Transverse colon (tissue), 4 donors: ENCODE data around the gene ZACN. TPM values are rescaled to one million over a fixed set of nuclear protein-coding genes. Genes with fewer than 3 reads are reported as not detected.

Experiments used
- DNase-seq: peaks from one replicate; pipeline ENCODE4 v3.0.0-alpha.2; 2019
- H3K27ac ChIP-seq, 4 donors: fragments of 200-600 bp; sonication (generic); 2 replicates each; pipeline ENCODE4 v1.5.1; 2016 to 2018; ENCODE audit warnings: inconsistent platforms in 4 of 4
- H3K27me3 ChIP-seq: fragments of 200-600 bp; sonication (generic); 2 replicates; pipeline ENCODE4 v1.5.1; 2017; ENCODE audit warnings: inconsistent platforms
- H3K36me3 ChIP-seq, 4 donors: fragments of 200-600 bp; sonication (generic); 2 replicates each; pipeline ENCODE4 v1.5.1; 2017 to 2019; ENCODE audit warnings: inconsistent platforms in 4 of 4
- H3K4me1 ChIP-seq, 4 donors: fragments of 200-600 bp; sonication (generic); 2 replicates each; pipeline ENCODE4 v1.5.1; 2017 to 2020; ENCODE audit warnings: inconsistent platforms in 4 of 4
- H3K4me3 ChIP-seq, 4 donors: fragments of 200-600 bp; sonication (generic); 1 replicate in 1 of 4; 2 replicates in 3 of 4; pipeline versions ENCODE4 v1.5.1 to v1.6.1; 2017 to 2019; ENCODE audit warnings: inconsistent platforms in 4 of 4
- H3K9me3 ChIP-seq, 2 donors: fragments of 200-600 bp; sonication (generic); 2 replicates each; pipeline ENCODE4 v1.5.1; 2017 to 2019; ENCODE audit warnings: inconsistent platforms in 2 of 2
- CTCF ChIP-seq, 5 experiments: fragments of 200-600 bp in 3 of 5; fragments of 450-650 bp in 2 of 5; sonication (generic) in 3 of 5; IDR thresholded peaks; 1 replicate in 2 of 5; 2 replicates in 3 of 5; pipeline ENCODE4 v1.5.1; 2016 to 2017; ENCODE audit warnings: antibody characterized with exemption in 5 of 5, inconsistent platforms in 3 of 5, mild to moderate bottlenecking in 2 of 5, moderate library complexity in 1 of 5
- EP300 ChIP-seq: sonication (generic); formaldehyde crosslinking; IDR thresholded peaks from one replicate; pipeline ENCODE4 v1.6.1; 2017; ENCODE audit warnings: antibody characterized with exemption, low read depth
- POLR2A ChIP-seq: fragments of 450-650 bp; IDR thresholded peaks from one replicate; pipeline ENCODE4 v1.6.1; 2016; ENCODE audit warnings: antibody characterized with exemption, mild to moderate bottlenecking, moderate library complexity
- POLR2AphosphoS5 ChIP-seq, 3 donors: sonication (generic); formaldehyde crosslinking; IDR thresholded peaks; one replicate each; pipeline ENCODE4 v1.6.1; 2016; ENCODE audit warnings: antibody characterized with exemption in 3 of 3
- WGBS, 2 donors: methylation state at CpG; one replicate each; pipeline ENCODE4 v1.1.5; 2018; ENCODE audit warnings: low coverage in 1 of 2; 5-methylcytosine and 5-hydroxymethylcytosine counted together
- in situ Hi-C, 4 donors: fragments of 200-750 bp; cut with MboI; loops; one replicate each; pipeline versions ENCODE4 v1.15.0 to v1.15.1; 2017; ENCODE audit warnings: low sequenced_read_pairs in 3 of 4, low pct_ligation_motif_present in 1 of 4, low pct_unique_long_range_greater_than_20kb in 1 of 4
- intact Hi-C: fragments of 100-400 bp; cut with DNase I; formaldehyde crosslinking; loops from one replicate; pipeline ENCODE4 v1.15.1; 2023; ENCODE audit warnings: low total_unique reads
- total RNA-seq, 4 donors: library from RNA; depleted of rRNA; stranded (reverse); fragments of >200 nt; gene quantifications; one replicate each; pipeline ENCODE4 v1.1.0, GENCODE V29; 2016

Gene ZACN
- total RNA-seq, 4 donors from 2014 or later = 0.40 TPM; not detected in 3

DNA sequence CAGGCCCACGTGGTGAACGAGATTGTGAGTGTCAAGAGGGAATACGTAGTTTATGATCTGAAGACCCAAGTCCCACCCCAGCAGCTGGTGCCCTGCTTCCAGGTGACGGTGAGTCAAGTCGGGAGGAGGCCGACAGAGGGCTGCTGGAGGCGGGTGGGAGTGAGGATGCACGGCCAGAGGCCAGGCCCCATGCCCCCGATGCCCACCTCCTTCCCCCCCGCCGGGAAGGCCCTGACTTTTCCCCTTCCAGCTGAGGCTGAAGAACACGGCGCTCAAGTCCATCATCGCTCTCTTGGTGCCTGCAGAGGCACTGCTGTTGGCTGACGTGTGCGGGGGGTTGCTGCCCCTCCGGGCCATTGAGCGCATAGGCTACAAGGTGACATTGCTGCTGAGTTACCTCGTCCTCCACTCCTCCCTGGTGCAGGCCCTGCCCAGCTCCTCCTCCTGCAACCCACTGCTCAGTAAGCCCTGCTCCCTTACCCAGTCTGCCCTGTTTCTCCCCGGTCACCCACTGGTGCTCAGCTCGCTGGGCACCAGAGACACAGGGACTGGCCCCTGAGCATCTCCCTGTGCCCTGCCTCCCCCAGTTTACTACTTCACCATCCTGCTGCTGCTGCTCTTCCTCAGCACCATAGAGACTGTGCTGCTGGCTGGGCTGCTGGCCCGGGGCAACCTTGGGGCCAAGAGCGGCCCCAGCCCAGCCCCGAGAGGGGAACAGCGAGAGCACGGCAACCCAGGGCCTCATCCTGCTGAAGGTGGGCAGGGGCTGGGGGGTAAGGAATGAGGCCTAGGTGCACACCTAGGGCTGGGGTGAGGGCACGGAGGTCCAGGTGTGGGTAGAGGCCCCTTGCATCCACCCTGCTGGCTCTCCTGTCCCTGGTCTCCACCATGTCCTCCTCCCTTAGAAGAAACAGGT lies 2.6 kb downstream of the ZACN start:
- TF ChIP-seq CTCF (IDR thresholded peaks at IDR 0.05) = no peak
- no peak for TF ChIP-seq EP300
- no peak for TF ChIP-seq POLR2A
- no peak for TF ChIP-seq POLR2AphosphoS5 (IDR thresholded peaks at IDR 0.05)
- H3K4me1 ChIP-seq = peaks cover under 1 to 8% (median 7%) of the 10 kb centered on the region in 4 donors
- intact Hi-C loops = no loop called here
- 73% methylated on average over 27 of the region's 27 CpGs; no CpG with 5 or more reads in 1 of the 2 donors for WGBS, 2 donors
- DNase-seq = no peak
- no peak overlapping the region for H3K4me3 ChIP-seq
- H3K27me3 ChIP-seq = peaks cover 41% of the 10 kb centered on the region
- no peaks in the 10 kb centered on the region for H3K9me3 ChIP-seq
- H3K27ac ChIP-seq = no peak overlapping the region
- peaks cover 0 to 13% (median 6%) of the 10 kb centered on the region in 4 donors for H3K36me3 ChIP-seq
- in situ Hi-C loops = no loop called here

DNA sequence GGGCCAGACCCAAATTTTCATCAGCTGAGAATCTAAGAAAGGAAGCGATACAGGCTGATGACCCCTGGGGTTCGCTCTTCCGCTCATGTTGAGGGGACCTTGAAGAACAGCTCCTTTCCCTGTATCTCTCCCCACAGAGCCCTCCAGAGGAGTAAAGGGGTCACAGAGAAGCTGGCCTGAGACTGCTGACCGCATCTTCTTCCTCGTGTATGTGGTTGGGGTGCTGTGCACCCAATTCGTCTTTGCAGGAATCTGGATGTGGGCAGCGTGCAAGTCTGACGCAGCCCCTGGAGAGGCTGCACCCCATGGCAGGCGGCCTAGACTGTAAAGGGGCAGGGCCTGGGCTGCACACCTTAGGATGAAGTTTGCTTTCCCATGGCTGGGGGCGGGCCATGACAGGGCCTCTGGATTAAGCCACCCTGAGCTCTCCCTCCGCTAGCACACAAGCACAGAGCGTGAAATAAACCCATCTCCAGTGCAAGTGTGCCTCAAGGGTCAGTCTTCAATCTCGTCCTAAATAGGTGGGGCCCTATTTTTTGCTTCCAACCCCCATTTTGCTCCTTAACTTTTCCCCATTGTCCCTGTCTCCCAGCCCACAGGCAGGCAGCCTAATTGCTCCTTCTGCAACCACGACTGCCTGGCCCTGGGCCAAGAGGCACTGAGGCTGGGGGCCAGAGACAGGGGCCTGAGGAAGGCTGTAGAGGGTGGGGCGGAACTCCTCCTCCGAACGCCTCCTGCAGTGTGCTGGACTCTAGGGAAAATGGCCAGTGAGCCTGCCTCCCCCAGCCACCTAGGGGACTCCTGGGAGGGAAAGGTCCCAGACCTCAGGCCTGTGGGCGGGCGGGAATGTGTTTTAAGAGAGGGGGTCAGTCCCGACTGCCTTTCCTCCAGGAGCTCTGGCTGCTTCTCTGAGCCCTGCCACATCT lies 3.6 kb downstream of the ZACN start:
- intact Hi-C loops = no loop called here

DNA sequence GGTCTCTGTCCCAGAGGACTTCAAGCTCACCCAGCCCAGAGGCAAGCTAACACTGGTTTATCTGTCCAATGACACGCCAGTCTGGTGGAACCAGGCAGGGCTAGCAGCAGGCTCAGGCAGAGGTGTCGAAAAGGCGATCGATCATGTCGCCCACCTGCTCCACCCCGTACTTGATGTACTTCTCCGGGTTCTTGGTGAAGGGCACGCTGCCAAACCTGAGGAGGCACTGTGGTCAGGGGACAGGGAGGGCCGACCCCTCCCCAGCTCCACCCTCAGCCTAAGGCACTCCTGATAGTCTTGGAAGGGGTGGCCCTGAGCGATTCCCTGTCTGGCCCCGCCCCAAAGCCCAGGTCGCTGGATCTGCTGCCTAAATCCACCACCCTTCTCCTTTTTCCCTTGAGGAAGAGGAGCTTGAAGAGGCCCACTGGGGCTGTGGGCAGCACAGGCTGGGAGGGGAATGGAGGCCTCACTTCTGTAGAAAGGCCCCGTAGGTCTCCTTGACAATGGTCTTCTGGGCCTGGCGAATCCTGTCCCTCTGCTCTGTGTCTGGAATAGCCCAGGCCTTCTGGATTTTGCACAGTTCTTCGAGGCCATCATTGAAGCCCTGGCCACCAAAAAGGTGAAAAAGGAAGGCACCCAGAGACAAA lies 4.7 kb downstream of the ZACN start:
- Histone ChIP-seq H3K9me3 (no peaks in the 10 kb centered on the region), H3K36me3 (peaks cover 0 to 25% (median 11%) of the 10 kb centered on the region in 4 donors), H3K4me3 (no peak overlapping the region), H3K27me3 (peaks cover 20% of the 10 kb centered on the region), H3K27ac (no peak overlapping the region), H3K4me1 (no peaks in the 10 kb centered on the region)
- DNase-seq = no peak
- TF ChIP-seq EP300 = no peak
- TF ChIP-seq POLR2AphosphoS5 (IDR thresholded peaks at IDR 0.05) = no peak
- TF ChIP-seq CTCF (IDR thresholded peaks at IDR 0.05) = no peak
- TF ChIP-seq POLR2A = no peak
- intact Hi-C loops = no loop called here
- WGBS, 2 donors = 90% methylated on average over 15 of the region's 15 CpGs; no CpG with 5 or more reads in 1 of the 2 donors
- in situ Hi-C loops = no loop called here

More for the DNA sequence above, 3.6 kb downstream of the ZACN start:
- in situ Hi-C loops = no loop called here
- Histone ChIP-seq H3K27ac (no peak overlapping the region), H3K4me3 (no peak overlapping the region), H3K4me1 (no peaks in the 10 kb centered on the region), H3K36me3 (peaks cover 0 to 15% (median 7%) of the 10 kb centered on the region in 4 donors), H3K9me3 (no peaks in the 10 kb centered on the region), H3K27me3 (peaks cover 31% of the 10 kb centered on the region)
- TF ChIP-seq POLR2A (no peak), CTCF (IDR thresholded peaks at IDR 0.05) (no peak), POLR2AphosphoS5 (IDR thresholded peaks at IDR 0.05) (no peak), EP300 (no peak)
- DNase-seq = no peak
- WGBS, 2 donors = 87 to 88% methylated on average over 6 to 20 of the region's 20 CpGs
